Lower lobe of right lung (tissue), 2 donors: ENCODE measurements around the gene PIAS1. TPM values are rescaled to one million over a fixed set of nuclear protein-coding genes. Genes with fewer than 3 reads are reported as not detected.

Experiments used
- ATAC-seq, 2 donors: fragments of 200-7000 bp; cut with Tn5 transposase; one replicate each; pipeline ENCODE4 v1.9.1; 2020 to 2022; ENCODE audit warnings: mild to moderate bottlenecking in 2 of 2, moderate library complexity in 2 of 2
- DNase-seq: peaks from one replicate; pipeline ENCODE4 v3.0.0-alpha.2; 2020
- H3K27ac ChIP-seq: fragments of 200-600 bp; one replicate; pipeline ENCODE4 v1.8.0; 2022
- H3K27me3 ChIP-seq: fragments of 200-600 bp; one replicate; pipeline ENCODE4 v1.8.0; 2022; ENCODE audit warnings: low read depth
- H3K36me3 ChIP-seq: fragments of 200-600 bp; one replicate; pipeline ENCODE4 v1.8.0; 2022; ENCODE audit warnings: mild to moderate bottlenecking
- H3K4me1 ChIP-seq: fragments of 200-600 bp; one replicate; pipeline ENCODE4 v1.8.0; 2022
- H3K4me3 ChIP-seq: fragments of 200-600 bp; one replicate; pipeline ENCODE4 v1.8.0; 2022; ENCODE audit warnings: mild to moderate bottlenecking
- H3K9me3 ChIP-seq: fragments of 200-600 bp; one replicate; pipeline ENCODE4 v1.8.0; 2022
- intact Hi-C: fragments of 100-400 bp; cut with DNase I; formaldehyde crosslinking; loops from one replicate; pipeline ENCODE4 v1.11.0; 2022
- total RNA-seq: library from RNA; stranded (reverse); fragmentation: NEBNext Ultra II Directional; extraction: Animal tissue kit (Norgen Biotek cat#: 25700); gene quantifications from one replicate; pipeline ENCODE4 v1.2.1, GENCODE V29; 2021
- TF ChIP-seq, protein P1 (sequence below): fragments of 200-600 bp; IDR thresholded peaks from one replicate; pipeline ENCODE4 v1.8.0; 2022; ENCODE audit warnings: antibody characterized with exemption, mild to moderate bottlenecking
- donor health status: DM: no; HTN: yes; CAD: no; lungs with severe emphysema.

PIAS1 gene
- total RNA-seq, 1 donor from 2014 or later: 73.1 TPM

GRCh38 chr15:68073576-68074288, 19.6 kb downstream of the PIAS1 start:
- TF ChIP-seq, protein P1, sequence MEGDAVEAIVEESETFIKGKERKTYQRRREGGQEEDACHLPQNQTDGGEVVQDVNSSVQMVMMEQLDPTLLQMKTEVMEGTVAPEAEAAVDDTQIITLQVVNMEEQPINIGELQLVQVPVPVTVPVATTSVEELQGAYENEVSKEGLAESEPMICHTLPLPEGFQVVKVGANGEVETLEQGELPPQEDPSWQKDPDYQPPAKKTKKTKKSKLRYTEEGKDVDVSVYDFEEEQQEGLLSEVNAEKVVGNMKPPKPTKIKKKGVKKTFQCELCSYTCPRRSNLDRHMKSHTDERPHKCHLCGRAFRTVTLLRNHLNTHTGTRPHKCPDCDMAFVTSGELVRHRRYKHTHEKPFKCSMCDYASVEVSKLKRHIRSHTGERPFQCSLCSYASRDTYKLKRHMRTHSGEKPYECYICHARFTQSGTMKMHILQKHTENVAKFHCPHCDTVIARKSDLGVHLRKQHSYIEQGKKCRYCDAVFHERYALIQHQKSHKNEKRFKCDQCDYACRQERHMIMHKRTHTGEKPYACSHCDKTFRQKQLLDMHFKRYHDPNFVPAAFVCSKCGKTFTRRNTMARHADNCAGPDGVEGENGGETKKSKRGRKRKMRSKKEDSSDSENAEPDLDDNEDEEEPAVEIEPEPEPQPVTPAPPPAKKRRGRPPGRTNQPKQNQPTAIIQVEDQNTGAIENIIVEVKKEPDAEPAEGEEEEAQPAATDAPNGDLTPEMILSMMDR: no peak
- no peak overlapping the region for H3K27ac ChIP-seq
- H3K4me1 ChIP-seq: peaks cover 23% of the 10 kb centered on the region
- no peaks in the 10 kb centered on the region for H3K36me3 ChIP-seq
- H3K4me3 ChIP-seq: no peak overlapping the region
- no peak for ATAC-seq
- DNase-seq: no peak
- intact Hi-C loops: no loop called here
- no peaks in the 10 kb centered on the region for H3K27me3 ChIP-seq
- H3K9me3 ChIP-seq: no peaks in the 10 kb centered on the region

DNA sequence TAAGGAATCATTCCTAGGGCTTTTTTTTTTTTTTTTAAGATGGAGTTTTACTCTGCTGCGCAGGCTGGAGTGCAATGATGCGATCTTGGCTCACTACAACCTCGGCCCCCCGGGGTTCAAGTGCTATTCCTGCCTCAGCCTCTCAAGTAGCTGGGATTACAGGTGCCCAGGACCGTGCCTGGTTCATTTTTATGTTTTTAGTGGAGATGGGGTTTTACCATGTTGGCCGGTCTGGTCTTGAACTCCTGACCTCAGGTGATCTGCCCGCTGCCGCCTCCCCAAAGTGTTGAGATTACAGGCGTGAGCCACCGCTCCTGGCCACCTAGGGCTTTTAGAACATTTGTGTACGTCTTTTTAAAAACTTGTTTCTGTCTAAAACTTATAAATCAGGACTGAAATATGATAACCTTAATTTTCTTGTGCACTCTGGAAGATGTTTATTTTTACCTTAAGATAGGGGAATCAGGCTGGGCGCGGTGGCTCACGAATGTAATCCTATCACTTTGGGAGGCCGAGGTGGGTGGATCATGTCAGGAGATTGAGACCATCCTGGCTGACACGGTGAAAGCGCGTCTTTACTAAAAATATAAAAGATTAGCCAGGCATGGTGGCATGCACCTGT, 21.8 kb downstream of the PIAS1 start:
- no peak for DNase-seq
- Histone ChIP-seq H3K4me1 (peaks cover 33% of the 10 kb centered on the region), H3K4me3 (no peak overlapping the region), H3K36me3 (no peaks in the 10 kb centered on the region), H3K27ac (no peak overlapping the region), H3K9me3 (no peaks in the 10 kb centered on the region), H3K27me3 (no peaks in the 10 kb centered on the region)
- TF ChIP-seq, protein P1: no peak
- ATAC-seq: no peak
- intact Hi-C loops: no loop called here

DNA sequence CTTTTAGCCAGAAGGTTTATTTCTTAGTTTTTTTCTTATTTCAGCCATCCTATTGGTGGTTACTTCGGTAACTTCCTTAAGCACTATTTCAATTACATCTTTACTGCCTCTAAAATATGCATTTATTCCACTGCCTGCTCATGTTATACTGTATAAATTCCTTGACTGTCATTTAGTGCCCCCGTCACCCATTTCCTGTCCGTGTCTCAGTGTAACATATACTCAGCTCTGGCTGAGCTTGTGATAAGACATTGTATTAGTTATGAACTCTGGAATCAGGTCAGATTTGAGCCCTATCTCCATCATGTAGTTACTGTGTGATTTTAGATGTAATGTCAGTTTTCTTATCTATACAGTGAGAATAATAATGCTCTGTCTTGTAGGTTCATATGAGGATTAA, 24.2 kb downstream of the PIAS1 start:
- Histone ChIP-seq H3K27ac (no peak overlapping the region), H3K4me3 (no peak overlapping the region), H3K4me1 (peaks cover 58% of the 10 kb centered on the region), H3K36me3 (no peaks in the 10 kb centered on the region), H3K27me3 (no peaks in the 10 kb centered on the region), H3K9me3 (no peaks in the 10 kb centered on the region)
- TF ChIP-seq, protein P1: no peak
- DNase-seq (no peak), ATAC-seq (no peak)
- intact Hi-C loops: no loop called here

DNA sequence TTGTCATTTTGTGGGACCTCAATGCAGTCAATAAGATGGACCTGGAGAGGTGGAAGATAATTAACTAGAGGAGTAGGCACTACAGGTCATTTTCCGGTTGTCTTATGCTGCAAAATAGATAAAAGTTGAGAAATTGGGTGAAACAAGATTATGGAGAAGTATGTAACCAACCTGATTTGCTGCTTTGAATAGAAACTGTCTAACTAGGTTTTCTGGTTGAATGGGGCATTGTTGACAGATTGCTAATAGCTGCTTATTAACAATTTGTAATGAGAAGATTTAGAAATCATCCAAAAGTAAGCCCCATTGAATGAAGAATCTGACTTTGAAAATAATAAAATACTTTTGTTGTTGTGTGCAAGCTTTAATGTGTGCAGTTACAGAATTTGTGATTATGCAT, 26.2 kb downstream of the PIAS1 start:
- H3K4me3 ChIP-seq: no peak overlapping the region
- no peaks in the 10 kb centered on the region for H3K36me3 ChIP-seq
- TF ChIP-seq, protein P1: no peak
- intact Hi-C loops: no loop called here
- H3K9me3 ChIP-seq: no peaks in the 10 kb centered on the region
- DNase-seq: no peak
- no peaks in the 10 kb centered on the region for H3K27me3 ChIP-seq
- ATAC-seq: no peak
- H3K27ac ChIP-seq: no peak overlapping the region
- H3K4me1 ChIP-seq: peaks cover 72% of the 10 kb centered on the region

GRCh38 chr15:68080783-68081182, 26.7 kb downstream of the PIAS1 start:
- no peak for ATAC-seq
- Histone ChIP-seq H3K4me1 (peaks cover 77% of the 10 kb centered on the region), H3K9me3 (no peaks in the 10 kb centered on the region), H3K36me3 (no peaks in the 10 kb centered on the region), H3K27me3 (no peaks in the 10 kb centered on the region), H3K4me3 (no peak overlapping the region), H3K27ac (no peak overlapping the region)
- intact Hi-C loops: no loop called here
- TF ChIP-seq, protein P1: no peak
- DNase-seq: no peak
